CD4-positive, alpha-beta T cell treated with Interleukin-17A for 4 hours (primary cell): ENCODE data around the gene FAM25A.

ENCODE experiments used
- DNase-seq: peaks from one replicate; pipeline ENCODE4 v3.0.0-alpha.2; 2020; ENCODE audit warnings: mixed read lengths

The FAM25A gene

DNA sequence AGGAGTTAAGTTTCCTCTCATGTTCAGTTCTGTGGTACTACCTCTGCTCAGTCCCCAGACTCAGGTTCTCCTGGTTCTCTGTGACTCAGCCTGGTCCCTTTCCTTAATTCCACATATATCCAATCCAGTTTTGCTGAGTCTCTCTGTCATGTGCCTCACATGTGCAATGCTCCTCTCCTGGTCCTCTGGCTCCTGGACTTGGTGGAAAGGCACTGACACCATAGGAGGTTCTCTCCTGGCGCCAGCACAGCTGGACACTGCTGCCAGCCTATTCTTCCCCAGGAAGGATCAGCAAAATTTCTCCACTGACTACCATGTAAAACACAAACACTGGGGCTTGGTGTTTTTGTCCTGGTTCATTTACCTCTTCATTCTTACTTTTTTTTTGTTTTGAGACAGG, 46.8 kb downstream of the FAM25A start:
- no peak for DNase-seq

DNA sequence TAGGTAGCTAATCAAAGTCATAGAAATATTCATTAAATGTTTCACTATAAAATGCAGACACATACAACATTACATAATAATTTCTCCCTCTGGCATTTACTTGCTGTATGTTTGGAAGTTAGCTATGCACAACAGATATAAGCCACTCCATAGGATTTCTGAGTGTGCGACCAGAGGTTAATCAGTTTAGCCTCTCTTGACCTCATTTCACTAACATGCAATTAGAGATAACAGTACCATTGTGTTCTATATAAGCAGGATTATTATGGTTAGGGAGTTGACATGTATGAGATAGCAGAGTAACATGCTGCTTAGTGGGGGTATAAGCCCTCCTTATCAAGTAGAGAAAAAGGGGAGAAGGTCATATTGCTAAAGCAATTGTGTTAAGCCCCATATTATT, 48.2 kb downstream of the FAM25A start:
- DNase-seq = no peak

DNA sequence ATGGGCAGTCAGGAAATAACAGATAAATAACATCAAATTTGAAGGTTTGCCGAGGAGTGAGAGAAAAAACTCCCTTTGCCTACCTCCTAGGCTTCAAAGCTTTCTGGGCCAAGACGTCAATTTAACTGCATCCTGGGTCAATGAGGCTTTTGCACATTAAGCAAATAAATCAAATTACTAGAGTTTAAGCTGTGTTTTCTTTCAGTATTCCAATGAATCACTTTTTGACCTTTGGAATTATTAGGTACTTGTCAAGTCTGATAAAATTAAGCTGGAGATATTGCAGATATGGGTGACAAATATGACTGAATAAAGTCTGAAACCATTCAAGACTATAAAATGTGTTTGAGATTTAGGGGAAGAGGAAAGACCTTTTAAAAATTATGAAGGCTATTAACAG, 52.4 kb downstream of the FAM25A start:
- no peak for DNase-seq
